HG03095 (cell line): Measurements from ENCODE around the gene PPIL1.
"Not testable (repeated sequence)": the region's sequence is repeated elsewhere in the genome, so short reads cannot be mapped to it uniquely, and the experiment has no call there.

Source experiments
- ATAC-seq: cut with Tn5 transposase; IDR thresholded peaks from one replicate; pipeline ENCODE4 v1.9.1; 2021; ENCODE audit warnings: moderate library complexity; ENCODE audit not compliant: unreplicated experiment

The PPIL1 gene

GRCh38 chr6:36817176-36817817, 57.3 kb downstream of the PPIL1 start:
- no peak for ATAC-seq

GRCh38 chr6:36815962-36816735, 58.5 kb downstream of the PPIL1 start:
- no peak for ATAC-seq

- no peak for ATAC-seq
These were observed 60.4 kb downstream of the PPIL1 start for GRCh38 chr6:36814249-36814648.

- no peak for ATAC-seq
These were observed 61.1 kb downstream of the PPIL1 start for GRCh38 chr6:36813526-36813925.

GRCh38 chr6:36813047-36813446, 61.6 kb downstream of the PPIL1 start:
- not testable (repeated sequence) for ATAC-seq

- ATAC-seq: no peak
These were observed 64.4 kb downstream of the PPIL1 start for GRCh38 chr6:36809941-36810803.

- ATAC-seq: no peak
These were observed 65.4 kb downstream of the PPIL1 start for GRCh38 chr6:36809156-36809555.

GRCh38 chr6:36808634-36809033, 66.0 kb downstream of the PPIL1 start:
- ATAC-seq: no peak

- no peak for ATAC-seq
These were observed 66.9 kb downstream of the PPIL1 start for GRCh38 chr6:36807750-36808149.

- ATAC-seq: no peak
These were observed 67.5 kb downstream of the PPIL1 start for GRCh38 chr6:36807143-36807542.

GRCh38 chr6:36805917-36806316, 68.7 kb downstream of the PPIL1 start:
- no peak for ATAC-seq

GRCh38 chr6:36805096-36805797, 69.4 kb downstream of the PPIL1 start:
- ATAC-seq: no peak
